HPDE6-E6E7 (cell line): ENCODE results near the gene HTR1E.
"Not testable (repeated sequence)": the region's sequence is repeated elsewhere in the genome, so short reads cannot be mapped to it uniquely, and the experiment has no call there.

Source experiments
- DNase-seq: peaks from one replicate; pipeline ENCODE4 v3.0.0; 2011; ENCODE audit warnings: missing footprints; ENCODE audit errors: extremely low spot score

Gene HTR1E

GRCh38 chr6:86978251-86978650, 40.9 kb downstream of the HTR1E start:
- DNase-seq = no peak

- no peak for DNase-seq
Measured at GRCh38 chr6:87001494-87001893, 64.2 kb downstream of the HTR1E start.

- DNase-seq = not testable (repeated sequence)
Measured at GRCh38 chr6:87002391-87002790, 65.1 kb downstream of the HTR1E start.

- DNase-seq = not testable (repeated sequence)
Measured at GRCh38 chr6:87006541-87006940, 69.2 kb downstream of the HTR1E start.

GRCh38 chr6:87009581-87009980, 72.3 kb downstream of the HTR1E start:
- DNase-seq = not testable (repeated sequence)

GRCh38 chr6:87012035-87012434, 74.7 kb downstream of the HTR1E start:
- DNase-seq = no peak

- DNase-seq = no peak
Measured at GRCh38 chr6:87012743-87013142, 75.4 kb downstream of the HTR1E start.

GRCh38 chr6:87016772-87017171, 79.4 kb downstream of the HTR1E start:
- no peak for DNase-seq

- no peak for DNase-seq
Measured at GRCh38 chr6:87027021-87027420, 89.7 kb downstream of the HTR1E start.

- DNase-seq = peak; percentile 26
Measured at GRCh38 chr6:87029711-87030314, 92.5 kb downstream of the HTR1E start.

GRCh38 chr6:87040729-87041128, 103.4 kb downstream of the HTR1E start:
- DNase-seq = no peak

- DNase-seq = no peak
Measured at GRCh38 chr6:87045521-87046075, 108.3 kb downstream of the HTR1E start.

GRCh38 chr6:87049779-87050178, 112.5 kb downstream of the HTR1E start:
- no peak for DNase-seq

GRCh38 chr6:87053312-87053711, 116.0 kb downstream of the HTR1E start:
- DNase-seq = no peak

GRCh38 chr6:87054143-87054833, 117.0 kb downstream of the HTR1E start:
- no peak for DNase-seq

- no peak for DNase-seq
Measured at GRCh38 chr6:87059943-87060342, 122.6 kb downstream of the HTR1E start.

GRCh38 chr6:87065117-87065516, 127.8 kb downstream of the HTR1E start:
- no peak for DNase-seq
